Caki2 (cell line): Measurements from ENCODE around the gene ACP5. TPM values are rescaled to one million over a fixed set of nuclear protein-coding genes. Genes with fewer than 3 reads are reported as not detected.

Experiments used
- DNase-seq: peaks from one replicate; pipeline ENCODE4 v3.0.0-alpha.2; 2015; ENCODE audit warnings: low read depth
- in situ Hi-C: cut with HindIII; loops from 2 replicates; pipeline ENCODE4 v1.10.0; 2016; ENCODE audit warnings: low sequenced_read_pairs, low pct_unique_long_range_greater_than_20kb, mixed read lengths
- total RNA-seq: library from RNA; depleted of rRNA; stranded (reverse); fragments of >200 nt; shearing (Covaris generic); gene quantifications from 2 replicates; pipeline ENCODE4 v1.2.3, GENCODE V29; 2014; ENCODE audit warnings: low replicate concordance

The ACP5 gene
- total RNA-seq, 1 experiment from 2014 or later = 11.8 TPM

DNA sequence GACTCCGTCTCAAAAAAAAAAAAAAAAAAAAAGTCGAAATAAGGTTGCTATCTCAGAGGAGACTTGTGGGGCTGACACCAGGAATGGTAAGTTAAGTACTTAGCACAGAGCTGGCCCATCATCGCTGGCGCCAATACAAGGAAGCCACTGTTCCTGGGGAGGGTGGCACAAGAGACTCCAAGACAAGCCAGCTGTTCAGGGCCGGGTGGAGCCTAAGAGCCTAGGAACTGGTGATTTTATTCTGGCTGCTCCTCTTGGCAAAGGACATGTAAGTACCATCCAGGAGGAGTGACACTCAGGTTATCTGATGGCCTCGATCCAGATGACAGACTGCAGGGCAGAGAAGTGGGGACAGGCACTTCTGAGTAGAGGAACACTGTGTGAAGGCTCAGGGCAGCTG is 22.2 kb downstream of the ACP5 start:
- DNase-seq = no peak
- in situ Hi-C loops = no loop called here

DNA sequence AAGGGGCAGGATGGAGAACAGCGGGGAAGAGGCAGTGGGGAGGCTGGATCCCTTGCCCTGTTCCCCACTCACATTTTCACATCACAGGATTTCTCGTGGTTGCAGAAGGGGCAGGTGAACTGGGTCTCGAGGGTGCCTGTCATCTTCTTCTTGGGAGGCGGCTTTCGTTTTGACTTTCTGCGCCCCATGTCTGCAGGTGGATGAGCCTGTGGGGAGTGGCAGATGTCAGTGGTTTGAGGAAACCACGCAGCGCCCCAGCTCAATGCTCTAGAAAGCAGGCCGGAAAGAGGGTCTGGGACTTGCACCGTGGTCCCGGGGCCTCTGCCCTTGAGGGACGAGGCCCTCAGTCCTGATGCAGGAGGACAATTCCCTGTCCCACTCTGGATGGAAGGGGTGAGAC is 23.3 kb downstream of the ACP5 start:
- DNase-seq = no peak
- in situ Hi-C loops = no loop called here

DNA sequence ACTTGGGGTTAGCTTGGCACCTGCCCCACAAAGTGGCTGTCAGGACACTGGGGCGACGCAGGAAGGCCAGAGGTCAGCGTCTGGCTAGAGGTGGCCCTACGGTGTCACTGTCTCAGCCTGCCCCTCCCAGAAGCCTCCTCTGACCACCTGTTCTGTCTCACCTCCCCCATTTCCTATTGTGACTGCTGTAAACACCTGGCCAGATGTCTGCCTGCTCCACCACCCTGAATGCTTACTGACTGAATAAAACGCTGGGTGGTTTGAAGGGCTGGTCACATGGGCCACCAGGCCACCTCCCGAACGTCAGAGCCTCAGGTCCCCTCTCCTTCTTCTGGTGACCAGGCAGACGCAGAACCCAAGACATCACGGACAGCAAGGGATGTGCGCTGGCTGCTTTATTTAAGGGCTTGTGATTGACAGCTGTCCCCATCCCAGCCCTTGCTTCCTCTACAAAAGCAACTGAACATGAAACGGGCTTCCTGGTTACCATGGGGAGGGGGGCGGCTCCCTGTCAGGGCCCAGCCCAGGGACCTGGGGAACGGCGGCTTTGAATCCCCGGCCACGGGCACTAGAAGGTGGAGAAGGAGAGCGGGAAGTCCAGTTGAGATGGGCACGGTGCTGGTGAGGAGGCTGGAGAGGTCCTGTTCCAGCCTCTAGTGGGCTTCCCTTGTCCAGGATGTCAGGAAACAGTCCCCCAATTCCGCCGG is 24.6 kb downstream of the ACP5 start:
- no peak for DNase-seq
- in situ Hi-C loops = no loop called here

DNA sequence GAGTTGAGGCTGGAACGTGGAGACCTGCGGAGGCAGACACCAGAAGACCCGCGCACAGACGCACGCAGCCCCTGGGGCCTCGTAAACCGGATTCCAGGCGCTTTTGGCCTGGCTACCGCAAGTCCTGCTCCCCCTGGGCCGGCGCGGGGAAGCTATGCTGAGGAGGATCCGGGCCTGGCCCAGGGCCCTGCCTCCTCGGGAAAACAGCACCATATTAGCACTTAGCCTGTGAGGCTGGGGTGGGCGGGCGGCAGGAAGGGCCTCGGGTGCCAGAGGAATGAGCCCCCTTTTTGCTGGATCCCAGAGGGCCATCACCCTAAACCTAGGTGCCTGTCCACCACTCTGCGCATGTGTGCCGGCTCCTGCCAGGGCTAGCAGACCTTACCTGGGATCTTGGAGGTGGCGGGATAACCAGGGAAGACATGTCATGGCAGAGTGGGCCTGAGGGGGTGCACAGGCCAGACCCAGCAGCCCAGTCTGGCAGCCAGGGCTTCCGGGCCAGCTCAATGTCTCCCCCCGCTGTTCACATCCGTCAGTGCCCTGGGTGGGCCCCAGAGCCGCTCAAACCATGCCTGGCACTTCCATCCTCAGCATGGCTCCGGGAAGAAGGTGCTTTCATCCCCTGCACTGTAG is 25.7 kb downstream of the ACP5 start:
- in situ Hi-C loops = no loop called here
- DNase-seq = no peak

DNA sequence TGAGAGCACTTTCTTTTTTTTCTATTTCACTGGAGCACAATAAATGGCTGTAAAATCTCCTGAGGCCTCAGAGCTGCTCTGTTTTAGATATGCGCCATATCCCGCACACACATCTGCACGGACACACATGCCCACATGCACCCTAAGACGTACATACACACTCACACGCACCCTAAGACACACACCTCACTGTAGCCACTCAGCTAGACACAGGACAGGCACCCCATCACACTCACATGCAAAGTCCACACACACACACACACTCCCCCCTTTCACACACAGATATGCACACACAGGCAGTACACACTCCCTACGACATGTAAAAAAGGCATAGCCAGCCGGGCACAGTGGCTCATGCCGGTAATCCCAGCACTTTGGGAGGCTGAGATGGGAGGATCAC is 27.2 kb downstream of the ACP5 start:
- in situ Hi-C loops = no loop called here
- DNase-seq = no peak

DNA sequence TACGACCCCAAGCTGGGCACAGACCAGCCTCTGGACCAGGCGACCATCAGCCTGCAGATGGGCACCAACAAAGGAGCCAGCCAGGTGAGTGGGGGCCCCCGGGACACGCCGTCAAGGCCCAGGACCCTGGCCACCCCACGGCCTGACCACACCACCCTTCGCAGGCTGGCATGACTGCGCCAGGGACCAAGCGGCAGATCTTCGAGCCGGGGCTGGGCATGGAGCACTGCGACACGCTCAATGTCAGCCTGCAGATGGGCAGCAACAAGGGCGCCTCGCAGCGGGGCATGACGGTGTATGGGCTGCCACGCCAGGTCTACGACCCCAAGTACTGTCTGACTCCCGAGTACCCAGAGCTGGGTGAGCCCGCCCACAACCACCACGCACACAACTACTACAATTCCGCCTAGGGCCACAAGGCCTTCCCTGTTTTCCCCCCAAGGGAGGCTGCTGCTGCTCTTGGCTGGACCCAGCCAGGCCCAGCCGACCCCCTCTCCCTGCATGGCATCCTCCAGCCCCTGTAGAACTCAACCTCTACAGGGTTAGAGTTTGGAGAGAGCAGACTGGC is 28.0 kb downstream of the ACP5 start:
- DNase-seq = no peak
- in situ Hi-C loops = no loop called here

DNA sequence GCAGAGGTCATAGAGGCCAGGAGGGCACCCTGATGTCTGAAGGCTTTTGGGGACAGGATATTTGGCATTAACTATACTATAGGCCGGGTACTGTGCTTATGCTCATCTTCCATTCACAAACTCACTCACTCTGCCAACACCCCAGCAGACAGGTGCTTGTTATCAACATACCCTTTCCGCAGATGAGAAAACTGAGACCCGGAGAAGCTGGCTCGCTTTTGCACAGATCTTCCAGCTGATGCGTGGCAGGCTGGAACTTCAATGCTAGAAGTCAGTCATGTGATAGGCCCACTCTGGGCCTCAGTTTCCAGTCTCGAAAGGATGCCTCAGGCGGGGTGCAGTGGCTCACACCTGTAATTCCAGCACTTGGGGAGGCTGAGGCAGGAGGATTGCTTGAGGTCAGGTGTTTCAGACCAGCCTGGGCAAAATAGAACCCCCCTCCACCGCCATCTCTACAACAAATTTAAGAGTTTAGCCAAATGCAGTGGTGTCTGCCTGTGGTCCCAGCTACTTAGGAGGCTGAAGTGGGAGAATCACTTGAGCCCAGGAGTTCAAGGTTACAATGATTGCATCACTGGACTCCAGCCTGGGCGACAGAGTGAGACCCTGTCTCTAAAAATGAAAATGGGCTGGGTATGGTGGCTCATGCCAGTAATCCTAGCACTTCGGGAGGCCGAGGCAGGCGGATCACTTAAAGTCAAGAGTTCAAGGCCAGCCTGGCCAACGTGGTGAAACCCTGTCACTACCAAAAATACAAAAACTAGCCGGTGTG is 29.3 kb downstream of the ACP5 start:
- in situ Hi-C loops = no loop called here
- DNase-seq = no peak

DNA sequence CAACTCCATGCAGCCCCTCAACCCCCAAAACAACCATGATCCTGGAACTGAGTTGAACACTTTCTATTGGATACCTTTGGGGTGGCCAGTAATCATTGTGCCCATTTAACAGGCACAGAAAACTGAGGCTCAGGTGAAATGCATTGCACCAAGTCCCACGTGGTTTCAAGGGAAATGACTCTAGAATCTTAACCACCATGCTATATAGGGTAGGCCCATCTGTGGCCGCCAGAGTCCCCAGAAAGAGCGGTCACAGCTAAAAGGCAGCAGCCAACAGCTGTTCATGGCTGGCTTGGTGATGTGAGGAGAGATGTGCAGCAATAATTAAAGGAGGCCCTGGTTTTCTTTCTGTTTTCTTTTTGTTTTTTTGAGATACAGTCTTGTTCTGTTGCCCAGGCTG is 36.2 kb downstream of the ACP5 start:
- in situ Hi-C loops = no loop called here

DNA sequence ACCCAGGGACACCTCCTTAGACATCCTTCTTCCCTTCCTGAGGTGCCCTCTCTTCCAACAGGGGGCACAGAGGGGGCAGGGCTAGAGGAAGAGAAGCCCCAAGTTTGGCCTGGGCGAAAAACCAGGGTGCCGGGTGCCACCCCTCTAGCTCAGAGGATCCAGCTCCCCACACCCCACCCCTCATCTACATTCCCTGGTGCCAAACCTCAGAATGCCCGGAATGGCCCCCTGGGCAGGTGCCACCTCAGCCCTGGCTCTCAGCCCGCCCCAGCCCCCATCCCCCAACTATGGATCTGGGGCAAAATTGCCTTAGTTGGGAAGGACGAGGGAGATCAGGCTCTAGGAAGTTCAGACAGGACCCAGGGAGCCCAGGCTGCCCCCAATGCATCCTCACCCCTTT is 36.8 kb downstream of the ACP5 start:
- in situ Hi-C loops = no loop called here
- no peak for DNase-seq

More for the DNA sequence above, 36.2 kb downstream of the ACP5 start:
- no peak for DNase-seq

DNA sequence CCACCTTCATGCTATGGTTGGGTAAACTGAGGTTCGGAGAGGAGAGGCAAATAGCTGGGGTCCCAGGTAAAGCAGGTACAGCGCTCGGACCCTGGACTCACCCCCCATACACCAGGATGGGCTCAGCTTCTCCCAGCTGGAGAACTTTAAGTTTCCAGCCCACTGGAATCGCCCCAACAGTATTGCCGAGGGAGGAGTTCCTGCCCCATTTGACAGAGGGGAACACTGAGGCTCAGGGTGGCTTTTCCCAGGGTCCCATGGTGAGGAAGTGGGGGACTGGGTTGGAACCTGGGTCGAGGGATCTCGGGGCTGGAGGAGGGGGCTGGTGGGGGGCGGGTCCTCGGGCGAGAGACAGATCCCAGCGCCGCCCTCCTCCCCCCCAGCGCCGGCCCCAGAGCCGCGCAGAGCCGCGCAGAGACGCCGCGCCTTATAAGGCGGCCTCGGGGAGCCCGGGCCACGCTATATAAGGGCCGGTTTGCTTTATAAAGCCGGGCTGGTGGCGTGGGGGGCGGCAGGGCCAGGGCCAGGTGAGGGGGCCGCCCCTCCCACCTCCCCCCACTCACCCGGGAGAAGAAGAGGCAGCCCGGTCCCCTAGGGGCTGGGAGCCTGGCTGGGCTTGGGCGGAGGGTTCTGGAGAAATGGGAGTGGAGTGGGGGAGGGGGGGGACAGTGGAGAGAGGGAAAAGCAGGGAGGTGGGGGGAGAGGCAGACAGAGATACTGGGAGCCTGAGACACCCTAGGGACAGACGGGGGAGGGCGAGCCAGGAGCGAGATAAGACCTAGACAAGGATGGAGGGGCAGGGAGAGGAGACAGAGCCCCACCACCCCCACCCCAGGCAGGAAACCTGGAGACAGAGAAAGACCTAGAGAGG is 37.7 kb downstream of the ACP5 start:
- in situ Hi-C loops = no loop called here
- DNase-seq = no peak

DNA sequence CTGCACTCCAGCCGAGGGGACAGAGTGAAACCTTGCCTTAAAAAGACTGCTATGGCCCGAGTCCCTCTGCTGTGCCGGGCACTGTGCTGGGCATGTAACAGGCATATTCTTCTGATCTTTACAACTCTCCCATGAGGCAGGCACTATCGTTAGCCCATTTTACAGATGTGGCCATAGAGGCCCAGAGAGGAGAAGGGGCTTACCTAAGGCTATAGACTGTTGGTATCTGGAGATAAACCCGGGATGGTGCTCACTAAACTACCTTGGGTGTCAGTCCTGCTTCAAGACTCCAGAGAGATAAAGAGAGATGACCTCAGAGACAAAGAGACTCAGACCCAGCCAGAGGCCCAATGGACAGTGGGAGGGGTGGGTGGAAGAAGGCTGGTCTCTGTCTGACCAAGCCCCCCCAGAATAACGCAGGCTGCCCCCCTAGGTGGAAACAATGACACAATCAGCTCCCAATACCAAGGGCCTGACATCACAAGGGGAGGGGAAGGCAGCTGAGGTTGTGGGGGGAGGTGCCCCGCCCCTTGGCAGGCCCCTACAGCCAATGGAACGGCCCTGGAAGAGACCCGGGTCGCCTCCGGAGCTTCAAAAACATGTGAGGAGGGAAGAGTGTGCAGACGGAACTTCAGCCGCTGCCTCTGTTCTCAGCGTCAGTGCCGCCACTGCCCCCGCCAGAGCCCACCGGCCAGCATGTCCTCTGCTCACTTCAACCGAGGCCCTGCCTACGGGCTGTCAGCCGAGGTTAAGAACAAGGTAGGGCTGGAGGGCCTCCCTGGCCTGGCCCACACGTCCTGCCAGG is 39.0 kb downstream of the ACP5 start, which contains the start of gene CNN1:
TSS of gene CNN1 (plus strand) at position 620 of the 805 bp plus-strand sequence. CDS start at position 697, 77 bp downstream.
- in situ Hi-C loops = no loop called here
- DNase-seq = no peak

DNA sequence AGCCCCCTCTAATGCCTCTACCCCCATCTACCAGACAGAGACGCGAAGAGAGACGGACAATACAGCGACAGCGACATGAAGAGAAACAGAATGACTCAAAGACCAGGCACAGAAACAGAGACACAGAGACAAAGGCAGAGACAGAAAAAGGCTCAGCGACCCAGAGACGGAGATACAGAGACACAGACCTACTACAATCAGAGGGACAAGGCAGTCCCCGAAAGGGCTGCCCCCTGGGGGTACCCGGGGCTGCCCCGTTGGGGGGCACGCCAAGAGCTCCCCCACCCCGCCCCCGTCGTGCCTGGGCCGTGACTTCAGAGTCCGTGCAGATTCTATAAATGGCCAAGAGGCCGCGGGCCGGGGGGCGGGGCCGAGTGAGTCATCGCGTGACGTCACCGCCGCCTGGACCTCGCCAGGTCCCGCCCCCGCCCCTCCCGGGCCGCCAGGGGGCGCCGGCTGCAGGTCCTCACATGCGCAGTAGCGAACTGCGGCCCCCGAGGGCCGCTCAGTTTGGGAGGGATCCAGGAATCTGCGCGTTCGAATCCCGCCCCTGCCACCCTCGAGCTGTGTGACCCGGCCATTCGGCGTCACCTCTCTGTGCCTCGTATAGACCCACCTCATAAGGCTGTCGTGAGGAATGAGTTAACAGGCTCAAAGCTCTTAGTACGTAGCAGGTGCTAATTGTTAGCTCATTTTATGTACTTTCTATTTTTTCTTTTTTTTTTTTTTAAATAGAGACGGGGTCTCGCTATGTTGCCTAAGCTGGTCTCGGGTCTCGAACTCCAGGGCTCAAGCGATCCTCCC is 41.5 kb downstream of the ACP5 start:
- in situ Hi-C loops = no loop called here
- DNase-seq = peak; percentile 94

DNA sequence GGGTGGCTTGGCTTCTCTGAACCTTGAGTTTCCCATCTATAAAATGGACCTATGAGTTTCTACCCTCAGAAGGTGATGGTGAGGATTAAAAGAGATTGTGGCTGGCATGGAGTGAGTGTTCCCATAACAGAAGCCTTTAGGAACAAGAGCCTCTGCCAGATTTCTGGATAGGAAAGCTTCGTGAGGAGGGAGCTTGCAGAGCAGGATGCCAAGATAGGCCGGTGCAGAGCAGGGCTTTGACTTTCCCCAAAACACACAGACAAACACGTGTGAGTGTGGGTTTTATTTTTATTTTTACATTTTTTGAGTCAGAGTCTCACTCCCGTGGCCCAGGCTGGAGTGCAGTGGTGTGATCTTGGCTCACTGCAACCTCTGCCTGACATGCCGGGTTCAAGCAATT is 42.5 kb downstream of the ACP5 start:
- in situ Hi-C loops = no loop called here
- no peak for DNase-seq

DNA sequence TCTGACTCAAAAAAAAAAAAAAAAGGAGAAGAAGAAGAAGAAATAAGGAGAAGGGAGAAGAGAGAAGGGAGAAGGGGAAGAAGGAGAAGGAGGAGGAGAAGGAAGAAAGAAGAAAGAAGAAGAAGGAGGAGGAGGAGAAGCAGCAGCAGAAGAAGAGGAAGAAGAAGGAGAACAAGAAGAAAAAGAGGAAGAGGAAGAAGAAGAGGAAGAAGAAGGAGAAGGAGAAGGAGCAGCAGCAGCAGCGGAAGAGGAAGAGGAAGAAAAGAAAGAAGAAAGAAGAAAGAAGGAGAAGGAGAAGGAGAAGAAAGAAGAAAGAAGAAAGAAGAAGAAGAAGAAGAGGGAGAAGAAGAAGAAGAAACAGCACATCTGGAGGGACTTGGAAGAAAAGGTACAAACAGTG is 42.9 kb downstream of the ACP5 start:
- no peak for DNase-seq
- in situ Hi-C loops = no loop called here

DNA sequence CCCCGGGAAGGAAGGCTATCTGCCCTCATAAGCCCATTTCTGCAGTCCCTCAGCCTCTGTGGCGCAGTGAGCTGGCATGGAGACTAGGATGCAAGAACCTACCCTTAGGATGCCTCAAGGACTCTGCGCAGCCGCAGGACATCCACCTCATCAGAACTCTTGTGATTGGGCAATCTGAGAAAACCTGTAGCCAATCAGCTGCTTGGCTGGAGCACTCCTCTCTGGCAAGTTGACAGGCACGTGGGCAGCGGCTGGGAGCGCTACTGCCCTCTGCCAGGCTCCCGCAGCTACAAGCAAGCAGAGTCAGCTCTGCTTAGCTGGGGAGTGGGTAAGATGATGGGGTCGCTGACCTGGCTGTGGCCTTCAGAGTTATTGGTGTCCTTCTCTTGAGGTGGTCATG is 47.0 kb downstream of the ACP5 start:
- in situ Hi-C loops = no loop called here
- peak; percentile 95 for DNase-seq

DNA sequence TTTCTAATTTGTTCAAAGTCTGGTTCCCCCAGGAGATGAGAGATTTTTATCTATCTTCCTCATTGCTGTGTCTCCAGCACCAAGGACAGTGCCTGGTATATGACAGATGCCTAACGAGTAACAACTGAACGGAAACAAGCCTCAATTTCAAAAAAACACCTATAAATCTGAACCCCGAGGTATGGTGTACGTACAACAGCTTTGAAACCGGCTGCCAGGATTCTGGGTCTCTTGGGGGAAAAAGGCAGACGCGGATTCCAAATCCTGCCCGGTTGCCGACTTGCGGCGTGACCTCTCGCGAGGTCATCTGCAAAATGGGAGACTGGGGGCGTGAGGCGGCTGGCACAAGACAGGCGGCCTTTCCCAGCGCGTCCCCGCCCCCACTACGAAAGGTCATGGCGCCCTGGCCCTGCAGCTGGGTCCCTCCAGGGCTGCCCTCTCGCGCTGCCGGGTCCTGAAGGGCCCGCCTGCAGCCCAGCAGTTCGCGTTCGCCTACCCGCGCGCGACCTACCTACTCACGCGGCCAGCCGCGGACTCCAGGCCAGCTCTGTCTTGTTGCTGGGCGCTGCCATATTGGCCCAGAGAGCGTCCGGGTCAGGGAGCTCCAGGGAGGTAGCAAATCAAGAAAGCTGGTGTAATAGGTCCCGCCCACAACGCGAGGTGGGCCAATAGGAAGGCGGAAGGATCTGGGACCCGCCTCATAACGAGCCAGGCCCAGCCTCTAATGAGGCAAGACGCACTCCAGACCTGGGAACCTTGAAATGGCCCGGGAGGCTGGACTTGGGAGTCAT is 48.7 kb downstream of the ACP5 start, which contains the start of gene ECSIT:
TSS of gene ECSIT (minus strand) at position 584 of the 791 bp plus-strand sequence. CDS start 9,964 bp downstream, outside the sequence.
- in situ Hi-C loops = no loop called here
- peak; percentile 99 for DNase-seq
